Renal pelvis (tissue), 4 donors: ENCODE results near the gene CDH4. TPM values are rescaled to one million over a fixed set of nuclear protein-coding genes. Genes with fewer than 3 reads are reported as not detected.

ENCODE experiments used
- DNase-seq: peaks from one replicate; pipeline ENCODE4 v3.0.0-alpha.2; 2013
- polyA plus RNA-seq, 3 donors: library from polyadenylated mRNA; unstranded; fragments of 120-200 nt; gene quantifications; one replicate each; pipeline ENCODE4 v1.2.1, GENCODE V29; 2013; ENCODE audit not compliant: insufficient read length in 3 of 3

Gene CDH4
- polyA plus RNA-seq, 3 donors, result 8.4 to 9.5 (median 8.7) TPM

GRCh38 chr20:61891476-61891875, 639.4 kb downstream of the CDH4 start:
- no peak for DNase-seq

- DNase-seq, result no peak
Observed at GRCh38 chr20:61891916-61892649, 640.0 kb downstream of the CDH4 start.

GRCh38 chr20:61895016-61895415, 643.0 kb downstream of the CDH4 start:
- no peak for DNase-seq

GRCh38 chr20:61895686-61896057, 643.6 kb downstream of the CDH4 start:
- no peak for DNase-seq

GRCh38 chr20:61896058-61896961, 644.2 kb downstream of the CDH4 start:
- no peak for DNase-seq

- no peak for DNase-seq
Observed at GRCh38 chr20:61897401-61898295, 645.6 kb downstream of the CDH4 start.

GRCh38 chr20:61898405-61898804, 646.3 kb downstream of the CDH4 start:
- DNase-seq, result no peak

- DNase-seq, result peak; percentile 48
Observed at GRCh38 chr20:61900011-61900944, 648.2 kb downstream of the CDH4 start.

GRCh38 chr20:61900945-61901293, 648.9 kb downstream of the CDH4 start:
- DNase-seq, result no peak

- no peak for DNase-seq
Observed at GRCh38 chr20:61901392-61902220, 649.5 kb downstream of the CDH4 start.

GRCh38 chr20:61902221-61902869, 650.3 kb downstream of the CDH4 start:
- no peak for DNase-seq

- DNase-seq, result no peak
Observed at GRCh38 chr20:61903575-61904340, 651.7 kb downstream of the CDH4 start.

- no peak for DNase-seq
Observed at GRCh38 chr20:61904456-61904855, 652.4 kb downstream of the CDH4 start.

- no peak for DNase-seq
Observed at GRCh38 chr20:61905781-61906523, 653.9 kb downstream of the CDH4 start.

- DNase-seq, result no peak
Observed at GRCh38 chr20:61907081-61907891, 655.2 kb downstream of the CDH4 start.

GRCh38 chr20:61908057-61909026, 656.3 kb downstream of the CDH4 start:
- no peak for DNase-seq
